Stomach (tissue), 4 donors: ENCODE data around the gene SBSN.

Experiments used
- CTCF ChIP-seq, 7 experiments: fragments of 450-650 bp in 4 of 7; fragments of 200-600 bp in 3 of 7; sonication (generic) in 3 of 7; IDR thresholded peaks; one replicate each; pipeline ENCODE4 v1.5.1; 2016 to 2019; ENCODE audit warnings: antibody characterized with exemption in 7 of 7, control low read depth in 2 of 7, mild to moderate bottlenecking in 1 of 7
- EP300 ChIP-seq: sonication (generic); formaldehyde crosslinking; IDR thresholded peaks from one replicate; pipeline ENCODE4 v1.6.1; 2017; ENCODE audit warnings: antibody characterized with exemption
- POLR2A ChIP-seq, 4 donors: fragments of 450-650 bp; IDR thresholded peaks; one replicate each; pipeline ENCODE4 v1.6.1; 2016; ENCODE audit warnings: antibody characterized with exemption in 4 of 4, control low read depth in 2 of 4, mild to moderate bottlenecking in 1 of 4, moderate library complexity in 1 of 4
- POLR2AphosphoS5 ChIP-seq, 3 donors: sonication (generic); formaldehyde crosslinking; IDR thresholded peaks; one replicate each; pipeline ENCODE4 v1.6.1; 2016; ENCODE audit warnings: antibody characterized with exemption in 3 of 3

DNA sequence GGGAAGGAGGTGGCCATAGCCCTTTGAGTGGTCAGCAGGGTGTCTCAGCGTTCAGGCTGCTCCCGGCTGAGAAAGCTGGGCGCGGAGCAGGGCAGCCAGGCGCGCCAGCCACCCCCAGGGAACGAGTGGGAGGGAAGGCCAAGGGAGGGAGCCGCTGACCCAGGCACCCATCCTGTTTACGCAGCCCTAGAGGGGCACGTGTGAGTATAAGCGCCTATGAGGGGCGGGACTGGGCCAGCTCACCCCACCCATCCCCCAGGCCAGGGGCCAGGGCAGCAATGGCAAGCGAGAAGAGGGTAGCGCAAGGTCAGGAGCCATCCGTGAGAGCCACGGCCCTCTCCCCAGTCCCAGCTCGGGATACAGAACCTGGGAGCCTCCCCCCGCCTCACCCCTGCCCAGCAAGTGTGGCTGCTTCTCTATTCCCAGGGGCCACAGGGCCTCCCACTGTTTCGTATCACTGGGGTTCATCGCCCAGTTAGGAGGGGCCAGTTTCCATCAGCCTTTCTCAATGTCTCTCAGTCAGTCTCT is 13.8 kb downstream of the SBSN start:
- no peak for TF ChIP-seq POLR2A (IDR thresholded peaks at IDR 0.05)
- no peak for TF ChIP-seq EP300
- TF ChIP-seq CTCF (IDR thresholded peaks at IDR 0.05) = no peak
- TF ChIP-seq POLR2AphosphoS5 (IDR thresholded peaks at IDR 0.05) = no peak
